Measurements from ENCODE around the gene USP25. TPM values are rescaled to one million over a fixed set of nuclear protein-coding genes. Genes with fewer than 3 reads are reported as not detected.

Gene USP25
- polyA plus RNA-seq, 1 donor (not counting 4 experiments of a cell fraction or from before 2014, with no cell fraction given), result 17.8 TPM

DNA sequence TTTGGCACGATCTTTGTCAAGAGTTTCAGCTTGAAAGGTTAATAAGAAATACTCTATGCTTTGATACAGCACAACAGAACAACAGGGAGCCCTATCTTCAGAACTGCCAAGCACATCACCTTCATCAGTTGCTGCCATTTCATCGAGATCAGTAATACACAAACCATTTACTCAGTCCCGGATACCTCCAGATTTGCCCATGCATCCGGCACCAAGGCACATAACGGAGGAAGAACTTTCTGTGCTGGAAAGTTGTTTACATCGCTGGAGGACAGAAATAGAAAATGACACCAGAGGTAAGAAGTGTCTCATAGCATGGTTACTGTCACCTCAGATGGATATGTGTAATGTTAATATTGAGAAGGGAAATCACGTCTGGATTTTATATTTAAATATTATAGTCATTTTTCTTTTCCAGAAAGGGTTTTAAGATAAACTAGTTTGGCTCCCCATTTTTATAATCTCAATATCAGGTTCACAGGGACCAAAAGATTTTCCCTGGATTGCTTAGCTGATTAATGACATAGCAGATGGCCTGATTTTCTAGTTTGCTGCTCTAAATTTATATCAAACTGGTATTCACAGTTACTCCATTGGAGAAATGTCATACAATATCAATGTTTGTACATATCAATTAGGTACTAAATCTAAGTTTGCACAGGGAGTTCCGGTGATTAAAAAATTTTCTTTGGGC lies 97.3 kb downstream of the USP25 start:
- H2AFZ ChIP-seq (ENCODE audit: control insufficient read depth, low read length), result no peak overlapping the region
- no peak for FAIRE-seq
- H3K4me1 ChIP-seq (ENCODE audit: control insufficient read depth, extremely low read depth, insufficient read depth, low read length), result no peaks in the 10 kb centered on the region
- DNase-seq (ENCODE audit: low read depth, low spot score), result no peak
- H3K79me2 ChIP-seq (ENCODE audit: control insufficient read depth, insufficient read depth, low read length), result no peaks in the 10 kb centered on the region
- no peak overlapping the region for H3K4me2 ChIP-seq (ENCODE audit: control insufficient read depth, extremely low read depth, insufficient read depth, low read depth, low read length)
- TF ChIP-seq, protein P1, sequence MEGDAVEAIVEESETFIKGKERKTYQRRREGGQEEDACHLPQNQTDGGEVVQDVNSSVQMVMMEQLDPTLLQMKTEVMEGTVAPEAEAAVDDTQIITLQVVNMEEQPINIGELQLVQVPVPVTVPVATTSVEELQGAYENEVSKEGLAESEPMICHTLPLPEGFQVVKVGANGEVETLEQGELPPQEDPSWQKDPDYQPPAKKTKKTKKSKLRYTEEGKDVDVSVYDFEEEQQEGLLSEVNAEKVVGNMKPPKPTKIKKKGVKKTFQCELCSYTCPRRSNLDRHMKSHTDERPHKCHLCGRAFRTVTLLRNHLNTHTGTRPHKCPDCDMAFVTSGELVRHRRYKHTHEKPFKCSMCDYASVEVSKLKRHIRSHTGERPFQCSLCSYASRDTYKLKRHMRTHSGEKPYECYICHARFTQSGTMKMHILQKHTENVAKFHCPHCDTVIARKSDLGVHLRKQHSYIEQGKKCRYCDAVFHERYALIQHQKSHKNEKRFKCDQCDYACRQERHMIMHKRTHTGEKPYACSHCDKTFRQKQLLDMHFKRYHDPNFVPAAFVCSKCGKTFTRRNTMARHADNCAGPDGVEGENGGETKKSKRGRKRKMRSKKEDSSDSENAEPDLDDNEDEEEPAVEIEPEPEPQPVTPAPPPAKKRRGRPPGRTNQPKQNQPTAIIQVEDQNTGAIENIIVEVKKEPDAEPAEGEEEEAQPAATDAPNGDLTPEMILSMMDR (optimal IDR thresholded peaks at IDR 0.05 in 1 of 3, IDR thresholded peaks at IDR 0.05 in 1 of 3, conservative IDR thresholded peaks at IDR 0.05 in 1 of 3; ENCODE audit: extremely low read depth in 1 of 3, insufficient read depth in 2 of 3, low read length in 3 of 3), result no peak
- TF ChIP-seq EZH2 (IDR thresholded peaks at IDR 0.05; ENCODE audit: low read length), result no peak
- H3K9me3 ChIP-seq (ENCODE audit: control insufficient read depth, low read depth, low read length), result no peaks in the 10 kb centered on the region
- no peak overlapping the region for H3K27ac ChIP-seq (ENCODE audit: control insufficient read depth, insufficient read depth, low read length)
- H3K9me1 ChIP-seq (ENCODE audit: control insufficient read depth, extremely low read depth, insufficient read depth, low read length), result no peaks in the 10 kb centered on the region
- dilution Hi-C loops (cut with MboI; ENCODE audit: extremely low pct_ligation_motif_present, low sequenced_read_pairs), result no loop called here
- no peak overlapping the region for H3K9ac ChIP-seq (ENCODE audit: control insufficient read depth, extremely low read depth, insufficient read depth, low read length)
- H3K4me3 ChIP-seq (ENCODE audit: control insufficient read depth in 2 of 3, extremely low read depth in 1 of 3, insufficient read depth in 2 of 3, low read depth in 1 of 3, low read length in 3 of 3), result no peak overlapping the region
- H4K20me1 ChIP-seq (ENCODE audit: control insufficient read depth, extremely low read depth, insufficient read depth, low read length), result no peaks in the 10 kb centered on the region
- peaks cover 0 to 6% of the 10 kb centered on the region in 2 experiments for H3K36me3 ChIP-seq (ENCODE audit: control insufficient read depth in 2 of 2, extremely low read depth in 1 of 2, insufficient read depth in 2 of 2, low read length in 2 of 2)
- no peaks in the 10 kb centered on the region for H3K27me3 ChIP-seq (ENCODE audit: control insufficient read depth, extremely low read depth, insufficient read depth, low read length)

DNA sequence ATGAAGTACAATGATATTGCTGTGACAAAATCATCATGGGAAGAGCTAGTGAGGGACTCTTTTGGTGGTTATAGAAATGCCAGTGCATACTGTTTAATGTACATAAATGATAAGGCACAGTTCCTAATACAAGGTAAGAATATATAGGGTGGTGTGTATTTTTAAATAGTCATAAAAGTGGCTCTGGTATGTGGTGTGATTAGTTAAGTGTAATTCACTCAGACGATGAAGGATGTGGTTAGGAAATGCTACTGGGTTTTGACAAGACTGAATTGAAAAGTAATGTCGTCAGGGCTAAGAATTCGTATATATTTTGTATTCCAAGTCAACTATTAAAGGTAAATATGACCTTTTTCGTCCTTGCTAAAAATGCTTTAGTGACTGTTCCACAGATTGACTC lies 101.7 kb downstream of the USP25 start:
- Histone ChIP-seq H3K4me2 (ENCODE audit: control insufficient read depth, extremely low read depth, insufficient read depth, low read depth, low read length) (no peak overlapping the region), H3K27me3 (ENCODE audit: control insufficient read depth, extremely low read depth, insufficient read depth, low read length) (no peaks in the 10 kb centered on the region), H3K36me3 (ENCODE audit: control insufficient read depth in 2 of 2, extremely low read depth in 1 of 2, insufficient read depth in 2 of 2, low read length in 2 of 2) (peaks cover 1 to 6% of the 10 kb centered on the region in 2 experiments), H3K4me3 (ENCODE audit: control insufficient read depth in 2 of 3, extremely low read depth in 1 of 3, insufficient read depth in 2 of 3, low read depth in 1 of 3, low read length in 3 of 3) (no peak overlapping the region), H4K20me1 (ENCODE audit: control insufficient read depth, extremely low read depth, insufficient read depth, low read length) (no peaks in the 10 kb centered on the region), H3K9ac (ENCODE audit: control insufficient read depth, extremely low read depth, insufficient read depth, low read length) (no peak overlapping the region), H3K4me1 (ENCODE audit: control insufficient read depth, extremely low read depth, insufficient read depth, low read length) (no peaks in the 10 kb centered on the region), H3K9me1 (ENCODE audit: control insufficient read depth, extremely low read depth, insufficient read depth, low read length) (no peaks in the 10 kb centered on the region), H3K9me3 (ENCODE audit: control insufficient read depth, low read depth, low read length) (no peaks in the 10 kb centered on the region), H3K27ac (ENCODE audit: control insufficient read depth, insufficient read depth, low read length) (no peak overlapping the region), H3K79me2 (ENCODE audit: control insufficient read depth, insufficient read depth, low read length) (no peaks in the 10 kb centered on the region), H2AFZ (ENCODE audit: control insufficient read depth, low read length) (no peak overlapping the region)
- dilution Hi-C loops (cut with MboI; ENCODE audit: extremely low pct_ligation_motif_present, low sequenced_read_pairs), result no loop called here
- FAIRE-seq (no peak), DNase-seq (ENCODE audit: low read depth, low spot score) (no peak)
- no peak for TF ChIP-seq EZH2 (IDR thresholded peaks at IDR 0.05; ENCODE audit: low read length)
- TF ChIP-seq, protein P1 (optimal IDR thresholded peaks at IDR 0.05 in 1 of 3, IDR thresholded peaks at IDR 0.05 in 1 of 3, conservative IDR thresholded peaks at IDR 0.05 in 1 of 3; ENCODE audit: extremely low read depth in 1 of 3, insufficient read depth in 2 of 3, low read length in 3 of 3), result no peak
